H9 (cell line): ENCODE measurements around the gene CCDC124. TPM values are rescaled to one million over a fixed set of nuclear protein-coding genes. Genes with fewer than 3 reads are reported as not detected.

Experiments used
- DNase-seq: peaks from one replicate; pipeline ENCODE4 v3.0.0-alpha.2; 2017
- H2AFZ ChIP-seq: one replicate; pipeline ENCODE4 v1.6.1; 2013; ENCODE audit warnings: mild to moderate bottlenecking, low read length, control low read depth, moderate library complexity
- H2AK5ac ChIP-seq: 2 replicates; pipeline ENCODE4 v1.6.1; 2013; ENCODE audit warnings: low read length, control low read depth, mixed read lengths; ENCODE audit not compliant: insufficient read length
- H2BK120ac ChIP-seq: one replicate; pipeline ENCODE4 v1.6.1; 2013; ENCODE audit warnings: low read depth, mild to moderate bottlenecking, low read length, control low read depth, inconsistent platforms; ENCODE audit not compliant: poor library complexity, severe bottlenecking
- H2BK12ac ChIP-seq: 2 replicates; pipeline ENCODE4 v1.6.1; 2013; ENCODE audit warnings: low read length, control low read depth, mixed read lengths, low read depth; ENCODE audit not compliant: insufficient read length
- H2BK15ac ChIP-seq: 2 replicates; pipeline ENCODE4 v1.6.1; 2013; ENCODE audit warnings: low read depth, low read length, control low read depth
- H2BK20ac ChIP-seq: one replicate; pipeline ENCODE4 v1.6.1; 2013; ENCODE audit warnings: low read depth, mild to moderate bottlenecking, low read length, control low read depth, inconsistent platforms; ENCODE audit not compliant: poor library complexity, severe bottlenecking
- H2BK5ac ChIP-seq: 2 replicates; pipeline ENCODE4 v1.6.1; 2013; ENCODE audit warnings: low read length, control low read depth, mixed read lengths; ENCODE audit not compliant: insufficient read length
- H3K14ac ChIP-seq: 2 replicates; pipeline ENCODE4 v1.6.1; 2013; ENCODE audit warnings: low read length, control low read depth; ENCODE audit not compliant: insufficient read depth
- H3K18ac ChIP-seq: 2 replicates; pipeline ENCODE4 v1.6.1; 2013; ENCODE audit warnings: low read depth, mild to moderate bottlenecking, mixed read lengths, low read length, control low read depth; ENCODE audit not compliant: insufficient read length
- H3K23ac ChIP-seq: 2 replicates; pipeline ENCODE4 v1.6.1; 2013; ENCODE audit warnings: low read length, control low read depth, mixed read lengths, low read depth; ENCODE audit not compliant: insufficient read length
- H3K23me2 ChIP-seq: 2 replicates; pipeline ENCODE4 v1.6.1; 2013; ENCODE audit warnings: low read depth, mild to moderate bottlenecking, mixed read lengths, low read length, control low read depth; ENCODE audit not compliant: insufficient read length, poor library complexity, severe bottlenecking
- H3K27ac ChIP-seq: 2 replicates; pipeline ENCODE4 v1.5.1; 2013; ENCODE audit warnings: low read length, control low read depth, mixed read lengths, low read depth; ENCODE audit not compliant: insufficient read length
- H3K27me3 ChIP-seq: 2 replicates; pipeline ENCODE4 v1.6.1; 2013; ENCODE audit warnings: low read length, control low read depth, inconsistent platforms; ENCODE audit not compliant: insufficient read depth
- H3K4ac ChIP-seq: 2 replicates; pipeline ENCODE4 v1.6.1; 2013; ENCODE audit warnings: low read depth, mild to moderate bottlenecking, control low read depth, inconsistent platforms, low read length, moderate library complexity
- H3K4me1 ChIP-seq: 2 replicates; pipeline ENCODE4 v1.6.1; 2013; ENCODE audit warnings: low read length, control low read depth, inconsistent platforms; ENCODE audit not compliant: insufficient read depth
- H3K4me2 ChIP-seq: 2 replicates; pipeline ENCODE4 v1.6.1; 2013; ENCODE audit warnings: low read length, control low read depth, mixed read lengths; ENCODE audit not compliant: insufficient read length, insufficient read depth
- H3K56ac ChIP-seq: 2 replicates; pipeline ENCODE4 v1.6.1; 2013; ENCODE audit warnings: low read depth, mild to moderate bottlenecking, mixed read lengths, low read length, control low read depth; ENCODE audit not compliant: insufficient read length
- H3K79me1 ChIP-seq: 2 replicates; pipeline ENCODE4 v1.6.1; 2013; ENCODE audit warnings: low read depth, mild to moderate bottlenecking, moderate library complexity, low read length, control low read depth, inconsistent platforms; ENCODE audit not compliant: insufficient read depth, poor library complexity, severe bottlenecking
- H3K79me2 ChIP-seq: 2 replicates; pipeline ENCODE4 v1.6.1; 2013; ENCODE audit warnings: low read length, control low read depth, inconsistent platforms; ENCODE audit not compliant: insufficient read depth
- H3K9ac ChIP-seq: 2 replicates; pipeline ENCODE4 v1.6.1; 2013; ENCODE audit warnings: low read length, control low read depth, mixed read lengths; ENCODE audit not compliant: insufficient read length; ENCODE audit errors: extremely low read depth
- H3K9me3 ChIP-seq: one replicate; pipeline ENCODE4 v1.6.1; 2013; ENCODE audit warnings: low read depth, low read length, inconsistent platforms; ENCODE audit not compliant: control insufficient read depth
- H3T11ph ChIP-seq: one replicate; pipeline ENCODE4 v1.6.1; 2013; ENCODE audit warnings: mild to moderate bottlenecking, low read length, control low read depth, inconsistent platforms
- H4K20me1 ChIP-seq: one replicate; pipeline ENCODE4 v1.6.1; 2013; ENCODE audit not compliant: control insufficient read depth, insufficient read length, insufficient read depth
- H4K5ac ChIP-seq: 2 replicates; pipeline ENCODE4 v1.6.1; 2013; ENCODE audit warnings: low read depth, mild to moderate bottlenecking, mixed read lengths, low read length, control low read depth; ENCODE audit not compliant: insufficient read length
- H4K8ac ChIP-seq: replicated peaks from 2 replicates; pipeline ENCODE4 v1.6.1; 2013; ENCODE audit warnings: low read length, control low read depth, mixed read lengths, low read depth; ENCODE audit not compliant: insufficient read length
- H4K91ac ChIP-seq: 2 replicates; pipeline ENCODE4 v1.6.1; 2013; ENCODE audit warnings: low read depth, mild to moderate bottlenecking, moderate library complexity, mixed read lengths, low read length, control low read depth; ENCODE audit not compliant: insufficient read length
- H3K27ac Mint-ChIP-seq, 3 experiments: 2 replicates in 2 of 3; 3 replicates in 1 of 3; pipeline ENCODE4 v1.8.0; 2020 to 2021; ENCODE audit warnings: mixed read lengths in 3 of 3, mild to moderate bottlenecking in 1 of 3, moderate library complexity in 1 of 3
- H3K27me3 Mint-ChIP-seq: 2 replicates; pipeline ENCODE4 v1.8.0; 2021; ENCODE audit warnings: low read depth, mild to moderate bottlenecking, moderate library complexity, mixed read lengths
- H3K36me3 Mint-ChIP-seq, 3 experiments: 2 replicates in 2 of 3; 3 replicates in 1 of 3; pipeline ENCODE4 v1.8.0; 2020 to 2021; ENCODE audit warnings: low read depth in 3 of 3, mixed read lengths in 3 of 3; ENCODE audit not compliant: insufficient read depth in 1 of 3
- H3K4me1 Mint-ChIP-seq, 2 experiments: 2 replicates each; pipeline ENCODE4 v1.8.0; 2020; ENCODE audit warnings: mixed read lengths in 2 of 2
- H3K4me3 Mint-ChIP-seq, 2 experiments: 2 replicates in 1 of 2; 3 replicates in 1 of 2; pipeline ENCODE4 v1.8.0; 2020 to 2021; ENCODE audit warnings: mild to moderate bottlenecking in 2 of 2, mixed read lengths in 2 of 2, moderate library complexity in 1 of 2
- H3K9me3 Mint-ChIP-seq, 2 experiments: 2 replicates in 1 of 2; 3 replicates in 1 of 2; pipeline ENCODE4 v1.8.0; 2020; ENCODE audit warnings: mild to moderate bottlenecking in 2 of 2, mixed read lengths in 2 of 2, moderate library complexity in 1 of 2
- WGBS: extraction: QIAGEN DNeasy Blood & Tissue Kit; methylation state at CpG from one replicate; pipeline ENCODE4 v1.1.7; 2013; ENCODE audit warnings: missing lambda C conversion rate, low lambda C conversion rate, mixed read lengths; ENCODE audit not compliant: insufficient read length; ENCODE audit errors: extremely low coverage; 5-methylcytosine and 5-hydroxymethylcytosine counted together
- total RNA-seq: library from RNA; stranded (reverse); gene quantifications from 2 replicates; pipeline ENCODE4 v1.2.1, GENCODE V29; 2021
- TF ChIP-seq, protein P1 (sequence below): fragments of 200-600 bp; sonication (generic); conservative IDR thresholded peaks from 3 replicates; pipeline ENCODE4 v1.8.0; 2021; ENCODE audit warnings: antibody characterized with exemption, mild to moderate bottlenecking

Gene CCDC124
- total RNA-seq, 1 experiment from 2014 or later = 119 TPM

GRCh38 chr19:17946965-17947784 lies 14.4 kb downstream of the CCDC124 start:
- Mint-ChIP-seq H3K9me3 (no peaks in the 10 kb centered on the region; a peak in 1 of 5 replicates), H3K27me3 (peaks cover 35% of the 10 kb centered on the region), H3K4me3 (peak overlapping the region; percentile 73 to 82), H3K36me3 (peaks cover 0 to 4% (median 4%) of the 10 kb centered on the region in 3 experiments; a peak in 5 of 7 replicates), H3K27ac (peak overlapping the region; percentile 93 to 98 (median 95); a peak in 6 of 7 replicates), H3K4me1 (peaks cover 27 to 38% of the 10 kb centered on the region in 2 experiments)
- no peak overlapping the region for H4K8ac ChIP-seq
- H3K56ac ChIP-seq = no peak overlapping the region
- H4K91ac ChIP-seq = no peak overlapping the region
- H2BK20ac ChIP-seq = no peak overlapping the region
- H2BK12ac ChIP-seq = peak overlapping the region; percentile 18
- H3K14ac ChIP-seq = peak overlapping the region; percentile 78; the same call in 1 of the 2 replicates
- peak overlapping the region; percentile 94 for H3K18ac ChIP-seq
- no peaks in the 10 kb centered on the region for H3K79me1 ChIP-seq
- no peaks in the 10 kb centered on the region for H4K20me1 ChIP-seq
- peaks cover 38% of the 10 kb centered on the region for H3K23me2 ChIP-seq
- TF ChIP-seq, protein P1, sequence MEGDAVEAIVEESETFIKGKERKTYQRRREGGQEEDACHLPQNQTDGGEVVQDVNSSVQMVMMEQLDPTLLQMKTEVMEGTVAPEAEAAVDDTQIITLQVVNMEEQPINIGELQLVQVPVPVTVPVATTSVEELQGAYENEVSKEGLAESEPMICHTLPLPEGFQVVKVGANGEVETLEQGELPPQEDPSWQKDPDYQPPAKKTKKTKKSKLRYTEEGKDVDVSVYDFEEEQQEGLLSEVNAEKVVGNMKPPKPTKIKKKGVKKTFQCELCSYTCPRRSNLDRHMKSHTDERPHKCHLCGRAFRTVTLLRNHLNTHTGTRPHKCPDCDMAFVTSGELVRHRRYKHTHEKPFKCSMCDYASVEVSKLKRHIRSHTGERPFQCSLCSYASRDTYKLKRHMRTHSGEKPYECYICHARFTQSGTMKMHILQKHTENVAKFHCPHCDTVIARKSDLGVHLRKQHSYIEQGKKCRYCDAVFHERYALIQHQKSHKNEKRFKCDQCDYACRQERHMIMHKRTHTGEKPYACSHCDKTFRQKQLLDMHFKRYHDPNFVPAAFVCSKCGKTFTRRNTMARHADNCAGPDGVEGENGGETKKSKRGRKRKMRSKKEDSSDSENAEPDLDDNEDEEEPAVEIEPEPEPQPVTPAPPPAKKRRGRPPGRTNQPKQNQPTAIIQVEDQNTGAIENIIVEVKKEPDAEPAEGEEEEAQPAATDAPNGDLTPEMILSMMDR = no peak
- WGBS = no CpG with 5 or more reads among the region's 29 CpGs
- no peak overlapping the region for H2BK15ac ChIP-seq
- no peaks in the 10 kb centered on the region for H3K9me3 ChIP-seq
- peak overlapping the region; percentile 27 for H2BK120ac ChIP-seq
- peaks cover 16% of the 10 kb centered on the region; the same call in 1 of the 2 replicates for H3K27me3 ChIP-seq
- H4K5ac ChIP-seq = no peak overlapping the region
- no peaks in the 10 kb centered on the region for H3K79me2 ChIP-seq
- no peak overlapping the region for H2AK5ac ChIP-seq
- H3K4me1 ChIP-seq = 0 out of 2 replicates have a peak, but pooled peaks cover 1% of the 10 kb centered on the region
- no peak overlapping the region for H2AFZ ChIP-seq
- H3K4ac ChIP-seq = no peak overlapping the region; the same call in 1 of the 2 replicates
- DNase-seq = peak; percentile 29
- H3T11ph ChIP-seq = no peak overlapping the region
- peak overlapping the region; percentile 77 for H3K4me2 ChIP-seq
- H3K27ac ChIP-seq = no peak overlapping the region
- peak overlapping the region; percentile 20 for H3K9ac ChIP-seq
- no peak overlapping the region for H3K23ac ChIP-seq
- no peak overlapping the region for H2BK5ac ChIP-seq
